Peyer's patch (tissue), 4 donors: ENCODE measurements around the gene POU2F2. TPM values are rescaled to one million over a fixed set of nuclear protein-coding genes. Genes with fewer than 3 reads are reported as not detected.

ENCODE experiments used
- DNase-seq, 3 donors: peaks; one replicate each; pipeline ENCODE4 v3.0.0-alpha.2; 2017 to 2019
- H3K27ac ChIP-seq, 4 donors: fragments of 200-600 bp; sonication (generic); one replicate each; pipeline ENCODE4 v1.5.1; 2016 to 2019
- H3K27me3 ChIP-seq, 2 donors: fragments of 200-600 bp; sonication (generic); one replicate each; pipeline ENCODE4 v1.5.1; 2019
- H3K36me3 ChIP-seq, 3 donors: fragments of 200-600 bp; sonication (generic); one replicate each; pipeline ENCODE4 v1.5.1; 2016 to 2019
- H3K4me1 ChIP-seq, 4 donors: fragments of 200-600 bp; sonication (generic); one replicate each; pipeline ENCODE4 v1.5.1; 2016 to 2019
- H3K4me3 ChIP-seq, 4 donors: fragments of 200-600 bp; sonication (generic); 1 replicate in 3 of 4; 2 replicates in 1 of 4; pipeline ENCODE4 v1.5.1; 2016 to 2019; ENCODE audit warnings: mild to moderate bottlenecking in 1 of 4
- H3K9me3 ChIP-seq, 4 donors: fragments of 200-600 bp; sonication (generic); one replicate each; pipeline ENCODE4 v1.5.1; 2016 to 2019; ENCODE audit warnings: mild to moderate bottlenecking in 1 of 4
- POLR2A ChIP-seq, 2 donors: fragments of 450-650 bp; IDR thresholded peaks; one replicate each; pipeline ENCODE4 v1.5.1; 2017; ENCODE audit warnings: antibody characterized with exemption in 2 of 2, mild to moderate bottlenecking in 2 of 2, moderate library complexity in 2 of 2
- total RNA-seq, 4 donors: library from RNA; depleted of rRNA; stranded (reverse); fragments of >200 nt; gene quantifications; one replicate each; pipeline ENCODE4 v1.1.0, GENCODE V29; 2016
- TF ChIP-seq, protein P1 (sequence below), 6 experiments: fragments of 450-650 bp in 4 of 6; fragments of 200-600 bp in 2 of 6; sonication (generic) in 1 of 6; IDR thresholded peaks; one replicate each; pipeline ENCODE4 v1.5.1; 2017 to 2019; ENCODE audit warnings: antibody characterized with exemption in 6 of 6, mild to moderate bottlenecking in 3 of 6, moderate library complexity in 1 of 6

Gene POU2F2
- total RNA-seq, 4 donors from 2014 or later, result 0.88 to 30.5 (median 3.2) TPM

DNA sequence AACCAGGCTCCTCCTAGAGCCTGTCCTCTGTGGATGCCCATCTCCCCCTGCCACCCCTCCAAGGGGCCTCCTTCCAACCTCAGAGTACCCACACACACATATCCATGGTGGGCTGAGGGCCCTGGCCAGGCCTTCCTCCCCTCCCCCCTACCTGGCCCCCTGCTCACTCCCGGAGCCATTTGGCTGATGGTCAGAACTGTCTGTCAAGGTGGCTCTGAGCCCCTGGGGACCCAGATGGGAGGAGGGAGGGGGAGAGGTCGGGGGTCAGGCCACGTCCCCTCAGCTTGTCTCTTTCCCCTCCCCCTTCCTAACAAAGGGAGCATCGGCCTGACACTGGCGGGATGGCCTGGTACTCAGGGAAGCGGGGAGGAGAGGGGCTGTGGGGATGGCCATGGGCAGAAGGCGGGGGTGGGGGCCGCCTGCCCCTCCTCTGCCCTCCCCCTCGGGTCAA, 18.7 kb upstream of the POU2F2 start:
- peaks cover 0 to 8% (median 0%) of the 10 kb centered on the region in 4 donors for H3K4me1 ChIP-seq
- TF ChIP-seq, protein P1, sequence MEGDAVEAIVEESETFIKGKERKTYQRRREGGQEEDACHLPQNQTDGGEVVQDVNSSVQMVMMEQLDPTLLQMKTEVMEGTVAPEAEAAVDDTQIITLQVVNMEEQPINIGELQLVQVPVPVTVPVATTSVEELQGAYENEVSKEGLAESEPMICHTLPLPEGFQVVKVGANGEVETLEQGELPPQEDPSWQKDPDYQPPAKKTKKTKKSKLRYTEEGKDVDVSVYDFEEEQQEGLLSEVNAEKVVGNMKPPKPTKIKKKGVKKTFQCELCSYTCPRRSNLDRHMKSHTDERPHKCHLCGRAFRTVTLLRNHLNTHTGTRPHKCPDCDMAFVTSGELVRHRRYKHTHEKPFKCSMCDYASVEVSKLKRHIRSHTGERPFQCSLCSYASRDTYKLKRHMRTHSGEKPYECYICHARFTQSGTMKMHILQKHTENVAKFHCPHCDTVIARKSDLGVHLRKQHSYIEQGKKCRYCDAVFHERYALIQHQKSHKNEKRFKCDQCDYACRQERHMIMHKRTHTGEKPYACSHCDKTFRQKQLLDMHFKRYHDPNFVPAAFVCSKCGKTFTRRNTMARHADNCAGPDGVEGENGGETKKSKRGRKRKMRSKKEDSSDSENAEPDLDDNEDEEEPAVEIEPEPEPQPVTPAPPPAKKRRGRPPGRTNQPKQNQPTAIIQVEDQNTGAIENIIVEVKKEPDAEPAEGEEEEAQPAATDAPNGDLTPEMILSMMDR (IDR thresholded peaks at IDR 0.05), result no peak
- TF ChIP-seq POLR2A (IDR thresholded peaks at IDR 0.05), result no peak
- peaks cover 0 to 4% of the 10 kb centered on the region in 2 donors for H3K27me3 ChIP-seq
- H3K27ac ChIP-seq, result no peak overlapping the region
- H3K9me3 ChIP-seq, result no peaks in the 10 kb centered on the region
- no peak overlapping the region for H3K4me3 ChIP-seq
- H3K36me3 ChIP-seq, result no peaks in the 10 kb centered on the region
- no peak for DNase-seq

DNA sequence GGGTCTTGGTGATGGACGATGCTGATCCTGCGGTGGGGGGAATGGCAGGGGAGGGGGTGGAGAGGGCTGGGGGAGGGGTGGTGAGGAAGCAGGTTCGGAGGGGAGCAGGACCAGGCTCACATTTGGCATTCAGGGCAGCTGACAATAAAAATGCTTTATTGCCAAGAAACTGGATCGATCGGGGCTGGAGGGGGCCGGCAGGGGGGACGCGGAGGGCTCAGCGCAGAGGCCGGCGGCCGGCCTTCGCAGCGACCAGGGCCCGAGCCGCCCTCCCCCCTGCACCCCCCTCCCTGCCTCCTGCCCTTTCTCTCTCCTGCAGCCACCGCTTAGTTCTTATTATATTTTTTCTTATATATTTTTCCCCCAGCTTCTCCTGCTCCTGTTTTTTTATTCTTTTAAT, 18.1 kb upstream of the POU2F2 start:
- Histone ChIP-seq H3K27ac (no peak overlapping the region), H3K4me3 (no peak overlapping the region), H3K4me1 (peaks cover 0 to 7% (median 0%) of the 10 kb centered on the region in 4 donors), H3K9me3 (no peaks in the 10 kb centered on the region), H3K27me3 (peaks cover 0 to 4% of the 10 kb centered on the region in 2 donors), H3K36me3 (no peaks in the 10 kb centered on the region)
- DNase-seq, result no peak
- TF ChIP-seq POLR2A (IDR thresholded peaks at IDR 0.05), result no peak
- TF ChIP-seq, protein P1 (IDR thresholded peaks at IDR 0.05), result no peak

DNA sequence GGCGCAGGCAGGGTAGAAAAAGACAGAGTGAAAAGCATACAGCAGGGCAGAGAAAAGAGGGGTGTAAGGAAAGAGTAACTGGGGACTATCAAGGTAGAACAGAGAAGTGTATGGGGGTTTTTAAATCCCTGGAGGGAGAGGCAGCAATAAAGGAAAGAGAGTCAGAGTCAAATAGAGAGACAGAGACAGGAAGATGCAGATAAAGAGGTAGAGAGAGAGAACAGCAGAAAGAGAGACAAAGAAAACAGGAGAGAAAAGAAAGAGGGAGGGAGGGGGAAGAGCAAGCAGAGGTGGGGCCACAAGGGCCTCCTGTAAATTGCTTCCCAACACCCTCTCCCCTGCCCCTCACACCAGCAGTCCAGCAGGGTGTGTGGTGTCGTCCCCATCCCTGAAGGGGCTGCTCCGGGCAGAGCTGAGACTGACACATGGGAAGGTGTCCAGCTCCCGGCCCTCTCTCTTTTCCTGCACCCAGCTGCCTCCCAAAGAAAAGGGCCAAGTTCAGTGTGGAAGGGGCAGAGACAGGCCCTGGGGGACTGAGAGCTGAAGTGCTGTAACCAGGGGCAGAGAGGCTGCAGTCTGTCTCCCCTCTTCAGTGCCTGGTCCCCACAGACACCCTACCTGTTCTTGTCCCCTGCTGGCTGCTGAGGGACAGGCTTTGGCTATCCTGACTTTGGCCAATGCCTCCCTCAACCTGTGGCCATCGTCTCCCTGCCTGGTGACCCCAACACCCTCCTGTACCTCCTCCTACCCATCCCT, 17.4 kb upstream of the POU2F2 start:
- Histone ChIP-seq H3K4me1 (no peaks in the 10 kb centered on the region), H3K27me3 (peaks cover 0 to 4% of the 10 kb centered on the region in 2 donors), H3K36me3 (no peaks in the 10 kb centered on the region), H3K4me3 (no peak overlapping the region), H3K27ac (no peak overlapping the region), H3K9me3 (no peaks in the 10 kb centered on the region)
- DNase-seq, result no peak
- TF ChIP-seq, protein P1 (IDR thresholded peaks at IDR 0.05), result no peak
- TF ChIP-seq POLR2A (IDR thresholded peaks at IDR 0.05), result no peak

DNA sequence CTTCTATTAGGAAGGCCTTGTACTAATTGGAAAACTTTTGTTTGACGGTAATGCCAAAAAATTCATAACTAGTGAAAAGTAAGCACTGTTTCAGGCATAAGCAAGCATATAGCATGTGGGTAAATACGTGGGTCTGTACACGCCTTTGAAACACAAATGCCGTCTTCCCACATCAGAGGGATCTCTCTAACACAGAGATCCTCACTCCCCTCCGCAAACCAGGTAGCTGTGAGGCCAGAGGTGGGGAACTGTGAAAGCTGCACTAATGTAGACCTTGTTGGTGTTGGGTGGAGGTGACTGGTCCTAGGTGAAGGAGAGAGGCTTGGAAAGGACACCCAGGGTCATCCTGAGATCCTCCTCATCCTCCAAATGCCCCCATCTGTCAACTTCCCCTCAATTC, 16.0 kb upstream of the POU2F2 start:
- no peak overlapping the region for H3K27ac ChIP-seq
- H3K36me3 ChIP-seq, result no peaks in the 10 kb centered on the region
- no peaks in the 10 kb centered on the region for H3K9me3 ChIP-seq
- no peaks in the 10 kb centered on the region for H3K4me1 ChIP-seq
- no peak for DNase-seq
- H3K27me3 ChIP-seq, result peaks cover 0 to 4% of the 10 kb centered on the region in 2 donors
- H3K4me3 ChIP-seq, result no peak overlapping the region
- TF ChIP-seq POLR2A (IDR thresholded peaks at IDR 0.05), result no peak
- TF ChIP-seq, protein P1 (IDR thresholded peaks at IDR 0.05), result no peak

DNA sequence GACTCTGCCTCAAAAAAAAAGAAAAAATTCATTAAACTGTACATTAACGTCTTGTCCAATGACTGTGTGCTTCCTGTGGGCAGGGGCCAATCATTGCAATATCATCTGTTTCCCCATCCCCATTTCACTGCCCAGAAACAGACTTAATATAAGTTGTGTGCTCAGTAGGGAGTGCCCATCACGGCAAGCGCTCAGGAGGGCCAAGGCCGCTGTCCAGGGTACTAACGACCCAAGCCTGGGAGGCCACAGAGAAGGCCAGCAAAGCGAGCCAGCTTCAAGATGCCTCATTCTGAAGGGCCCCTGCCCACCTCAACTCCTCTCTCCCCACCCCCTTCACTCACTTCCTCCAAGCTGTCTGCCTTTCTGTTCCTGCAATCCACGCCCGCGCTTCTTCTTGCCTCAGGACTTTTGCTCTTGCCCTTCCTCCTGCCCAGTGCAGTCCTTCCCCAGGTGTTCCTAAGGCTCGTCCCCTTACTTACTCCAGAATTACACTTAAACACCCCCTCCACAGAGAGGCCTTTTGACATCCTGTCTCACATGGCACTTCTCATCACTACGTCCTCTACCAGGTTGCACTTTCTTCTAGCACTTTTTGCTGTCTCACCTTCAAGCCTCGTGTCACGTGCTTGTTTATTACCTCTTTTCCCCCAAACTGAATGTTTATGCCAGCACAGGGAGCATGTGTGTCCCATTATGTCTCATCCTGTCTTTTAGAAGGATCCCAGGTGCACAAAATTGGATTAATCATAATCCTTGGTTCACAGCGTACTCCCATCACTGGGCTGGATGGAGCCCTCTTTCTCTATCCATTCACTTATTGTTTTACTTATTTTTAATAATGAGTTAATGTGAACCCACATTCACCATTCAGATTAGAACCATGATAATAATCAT, 11.3 kb upstream of the POU2F2 start:
- Histone ChIP-seq H3K36me3 (no peaks in the 10 kb centered on the region), H3K9me3 (no peaks in the 10 kb centered on the region), H3K27me3 (no peaks in the 10 kb centered on the region), H3K4me3 (no peak overlapping the region), H3K27ac (no peak overlapping the region), H3K4me1 (no peaks in the 10 kb centered on the region)
- TF ChIP-seq POLR2A (IDR thresholded peaks at IDR 0.05), result no peak
- TF ChIP-seq, protein P1 (IDR thresholded peaks at IDR 0.05), result no peak
- DNase-seq, result no peak
